Fibroblast of pulmonary artery (primary cell): ENCODE results near the gene CITED4.
A peak's percentile ranks its signal among the peaks of the same experiment; 100 is the strongest.

Experiments
- DNase-seq: peaks from one replicate; pipeline ENCODE4 v3.0.0-alpha.2; 2010; ENCODE audit warnings: low read depth
- H3K4me3 ChIP-seq: replicated peaks from 2 replicates; pipeline ENCODE4 v1.5.1; 2011; ENCODE audit warnings: low read depth, mild to moderate bottlenecking, control low read depth, low read length, moderate library complexity
- TF ChIP-seq, protein P1 (sequence below): IDR thresholded peaks from 2 replicates; pipeline ENCODE4 v1.5.1; 2011; ENCODE audit warnings: mild to moderate bottlenecking, control low read depth, low read length, inconsistent platforms; ENCODE audit errors: missing control alignments

CITED4 gene

DNA sequence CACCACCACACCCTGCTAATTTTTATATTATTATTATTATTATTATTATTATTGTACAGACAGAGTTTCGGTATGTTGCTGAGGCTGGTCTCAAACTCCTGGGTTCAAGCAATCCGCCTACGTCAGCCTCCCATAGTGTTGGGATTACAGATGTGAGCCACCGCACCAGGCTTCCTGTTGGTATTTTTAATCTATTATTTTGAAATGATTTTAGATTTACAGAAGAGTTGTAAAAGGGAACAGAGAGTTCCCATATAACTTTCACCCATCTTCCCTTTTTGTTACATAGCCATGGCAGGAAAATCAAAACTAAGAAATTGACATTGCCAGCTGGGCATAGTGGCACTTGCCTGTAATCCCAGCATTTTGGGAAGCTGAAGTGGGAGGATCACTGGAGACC is 42.9 kb upstream of the CITED4 start:
- no peak overlapping the region for H3K4me3 ChIP-seq
- TF ChIP-seq, protein P1, sequence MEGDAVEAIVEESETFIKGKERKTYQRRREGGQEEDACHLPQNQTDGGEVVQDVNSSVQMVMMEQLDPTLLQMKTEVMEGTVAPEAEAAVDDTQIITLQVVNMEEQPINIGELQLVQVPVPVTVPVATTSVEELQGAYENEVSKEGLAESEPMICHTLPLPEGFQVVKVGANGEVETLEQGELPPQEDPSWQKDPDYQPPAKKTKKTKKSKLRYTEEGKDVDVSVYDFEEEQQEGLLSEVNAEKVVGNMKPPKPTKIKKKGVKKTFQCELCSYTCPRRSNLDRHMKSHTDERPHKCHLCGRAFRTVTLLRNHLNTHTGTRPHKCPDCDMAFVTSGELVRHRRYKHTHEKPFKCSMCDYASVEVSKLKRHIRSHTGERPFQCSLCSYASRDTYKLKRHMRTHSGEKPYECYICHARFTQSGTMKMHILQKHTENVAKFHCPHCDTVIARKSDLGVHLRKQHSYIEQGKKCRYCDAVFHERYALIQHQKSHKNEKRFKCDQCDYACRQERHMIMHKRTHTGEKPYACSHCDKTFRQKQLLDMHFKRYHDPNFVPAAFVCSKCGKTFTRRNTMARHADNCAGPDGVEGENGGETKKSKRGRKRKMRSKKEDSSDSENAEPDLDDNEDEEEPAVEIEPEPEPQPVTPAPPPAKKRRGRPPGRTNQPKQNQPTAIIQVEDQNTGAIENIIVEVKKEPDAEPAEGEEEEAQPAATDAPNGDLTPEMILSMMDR = no peak
- DNase-seq = no peak

DNA sequence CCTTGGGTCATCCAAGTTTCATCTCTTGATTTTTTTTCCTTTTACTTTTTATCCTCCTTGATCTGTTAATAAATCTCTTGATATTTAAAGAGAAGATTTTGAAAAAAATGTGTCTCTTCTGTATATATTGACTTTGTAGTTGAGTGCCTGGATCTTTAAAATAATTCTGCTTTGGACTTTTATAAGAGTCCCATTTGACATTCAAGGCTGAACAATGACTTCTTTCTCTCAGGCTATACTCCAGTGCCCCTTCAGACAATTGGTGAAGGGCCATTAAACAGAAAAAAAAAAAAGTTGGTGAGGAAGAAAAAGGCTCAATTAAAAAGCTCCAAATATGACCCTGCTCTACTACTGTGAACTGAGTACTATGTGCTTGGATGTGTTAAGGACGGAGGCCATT is 40.9 kb upstream of the CITED4 start:
- TF ChIP-seq, protein P1 = no peak
- no peak for DNase-seq
- H3K4me3 ChIP-seq = no peak overlapping the region

DNA sequence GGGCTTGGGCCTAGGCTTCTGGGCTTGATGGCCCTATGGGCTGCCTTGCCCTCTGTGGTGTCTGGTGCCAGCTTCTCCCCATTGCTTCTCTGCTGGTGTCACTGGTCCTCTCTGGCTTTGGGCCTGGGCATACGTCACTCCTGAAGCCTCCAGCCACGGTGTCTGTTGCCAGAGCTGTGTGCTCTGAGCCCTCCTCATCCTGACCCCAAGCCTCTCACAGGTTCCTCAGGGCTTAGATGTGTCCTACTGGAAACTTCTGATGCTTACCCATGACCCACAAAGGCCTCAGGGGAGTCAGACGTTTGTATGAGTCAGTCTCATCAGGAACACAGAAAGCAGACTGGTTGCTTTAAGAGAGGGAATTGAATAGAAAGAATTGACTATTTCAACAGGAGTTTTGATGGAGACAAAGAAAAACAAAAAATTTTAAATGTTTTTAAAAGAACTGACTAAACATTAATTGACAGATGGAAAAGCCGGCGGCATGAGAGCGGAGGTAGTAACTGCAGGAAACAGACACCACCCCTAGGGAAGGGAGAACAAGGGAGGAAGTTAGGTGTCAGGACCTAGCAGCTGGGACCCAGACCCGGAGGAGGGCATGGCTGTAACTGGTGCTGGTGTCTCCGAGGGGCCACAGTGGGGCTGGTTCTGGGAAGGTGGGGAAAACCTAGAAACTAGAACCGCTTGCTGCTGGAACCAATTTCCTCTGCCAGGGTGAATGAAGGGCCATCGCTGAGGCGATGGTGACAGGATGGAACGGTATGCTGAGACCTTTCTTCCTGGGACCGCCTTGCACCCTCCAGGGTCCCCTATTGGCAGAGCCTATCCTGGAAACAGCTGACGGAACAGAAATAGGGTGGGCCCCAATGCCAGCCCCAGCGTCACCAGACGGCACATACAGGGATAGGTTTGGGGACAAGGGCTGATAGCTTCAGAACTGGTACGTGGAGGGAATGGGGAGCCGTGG is 40.0 kb upstream of the CITED4 start:
- TF ChIP-seq, protein P1 = no peak
- no peak overlapping the region for H3K4me3 ChIP-seq
- DNase-seq = peak; percentile 64

DNA sequence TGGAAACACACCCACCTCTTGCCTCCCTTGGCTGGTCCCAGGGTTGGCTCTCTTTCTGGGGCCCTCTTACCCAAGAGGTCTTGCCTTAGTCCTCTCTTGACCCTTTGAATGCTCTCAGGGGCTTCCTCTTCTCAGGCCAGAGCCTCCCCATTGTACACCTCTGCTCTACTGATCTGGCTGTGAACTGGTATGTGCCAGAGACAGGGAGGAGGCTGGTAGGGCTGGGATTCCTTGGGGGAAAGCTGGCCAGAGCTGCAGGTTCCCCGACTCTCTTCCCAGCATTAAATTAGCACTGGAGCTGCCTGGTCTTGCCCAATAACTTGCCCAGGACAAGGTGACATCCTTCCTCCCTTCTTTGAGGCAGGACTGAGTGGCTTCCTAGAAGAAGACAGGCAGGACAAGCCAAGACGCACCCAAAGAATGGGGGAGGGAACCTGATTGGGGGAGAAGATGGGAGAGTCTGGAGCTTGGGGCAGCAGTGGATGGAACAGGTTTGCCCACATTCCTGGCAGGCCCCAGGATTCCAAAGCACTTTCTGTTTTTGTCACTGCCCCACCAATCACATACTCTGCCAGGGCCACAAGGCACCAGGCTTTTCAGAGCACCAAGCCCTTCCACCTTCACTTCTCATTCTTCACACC is 37.2 kb upstream of the CITED4 start:
- H3K4me3 ChIP-seq = no peak overlapping the region
- TF ChIP-seq, protein P1 = no peak

DNA sequence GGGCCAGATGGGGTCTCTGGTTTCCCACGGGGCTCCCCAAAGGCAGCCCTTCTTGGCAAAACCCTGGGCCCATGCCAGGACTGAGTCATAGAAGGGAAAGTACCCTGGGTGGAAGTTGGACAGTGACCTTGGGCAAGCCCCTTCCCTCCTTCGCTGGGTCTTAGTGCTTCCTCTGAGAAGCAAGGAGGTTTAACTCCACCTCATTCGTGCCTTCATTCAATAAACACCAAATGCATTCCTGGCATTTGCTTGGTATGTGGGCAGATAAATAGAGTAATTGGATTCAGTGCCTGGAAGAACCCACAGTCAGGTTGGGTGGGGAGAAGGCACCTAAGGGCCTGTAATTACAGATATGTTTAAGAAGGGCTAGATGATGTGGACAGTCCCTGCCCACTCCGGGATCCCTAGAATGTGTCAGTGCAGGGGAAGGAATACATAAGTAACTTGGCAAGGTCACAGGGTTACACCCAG is 36.3 kb upstream of the CITED4 start:
- no peak overlapping the region for H3K4me3 ChIP-seq
- TF ChIP-seq, protein P1 = no peak
- DNase-seq = peak; percentile 42

More for the DNA sequence above, 37.2 kb upstream of the CITED4 start:
- no peak for DNase-seq

DNA sequence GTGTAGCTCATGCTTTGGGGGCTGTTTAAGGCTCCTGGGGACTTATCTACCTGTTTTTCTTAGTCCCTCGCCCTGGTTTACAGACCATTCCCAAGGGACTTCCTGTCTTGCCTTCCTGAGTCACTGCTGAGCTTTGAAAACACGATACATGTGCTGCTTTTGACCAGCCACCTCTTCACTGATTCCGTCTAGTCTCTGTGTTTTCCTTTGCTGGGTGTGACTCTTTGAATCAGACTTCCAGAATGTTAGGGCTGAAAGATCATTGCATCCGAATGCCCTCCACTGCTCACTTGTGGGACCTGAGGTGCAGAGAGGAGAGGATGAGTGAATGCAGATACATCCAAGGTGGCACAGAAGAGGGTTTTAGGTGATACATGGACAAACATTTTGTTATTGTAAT is 35.4 kb upstream of the CITED4 start:
- TF ChIP-seq, protein P1 = no peak
- no peak for DNase-seq
- H3K4me3 ChIP-seq = no peak overlapping the region
